GM12878 (cell line): ENCODE measurements around the gene STRN4. TPM values are rescaled to one million over a fixed set of nuclear protein-coding genes. Genes with fewer than 3 reads are reported as not detected.

Source experiments
- ATAC-seq: fragments of 200-7000 bp; cut with Tn5 transposase; 3 replicates; pipeline ENCODE4 v1.9.1; 2020; ENCODE audit warnings: mild to moderate bottlenecking, moderate library complexity
- BruUV-seq: library from RNA; stranded (reverse); fragments of 400-500 nt; replicated peaks from 2 replicates; lab custom pipeline; 2021; lab: Mats Ljungman, UMichigan
- CTCF ChIA-PET: fragments of 300-600 bp; sonication (Branson Sonifier 250); formaldehyde crosslinking; extraction: SDS; loops from one replicate; lab custom pipeline; 2021; ENCODE audit warnings: inconsistent platforms; lab: Yijun Ruan, JAX
- POLR2A ChIA-PET: fragments of 350-600 bp; formaldehyde crosslinking; extraction: SDS; loops from one replicate; lab custom pipeline; 2021; ENCODE audit warnings: inconsistent platforms; lab: Charles Lee
- RAD21 ChIA-PET: fragments of 300-600 bp; sonication (Branson Sonifier 250); formaldehyde crosslinking; loops from one replicate; lab custom pipeline; 2023; ENCODE audit warnings: antibody characterized with exemption; ENCODE audit not compliant: unreplicated experiment; lab: Charles Lee
- SMC1A ChIA-PET: fragments of 300-600 bp; sonication (Branson Sonifier 250); formaldehyde crosslinking; loops from one replicate; lab custom pipeline; 2023; ENCODE audit not compliant: unreplicated experiment, uncharacterized antibody; lab: Charles Lee
- DNase-seq: peaks from one replicate; pipeline ENCODE4 v3.0.0-alpha.2; 2011; ENCODE audit warnings: low read depth, low spot score
- FAIRE-seq: peaks from 3 replicates; lab custom pipeline; 2011; peaks lifted over from hg19 to GRCh38; lab: Jason Lieb, UNC
- H2AFZ ChIP-seq: 2 replicates; pipeline ENCODE4 v1.6.0; 2011; ENCODE audit warnings: low read depth, low read length, control low read depth; ENCODE audit not compliant: control insufficient read depth
- H3K27ac ChIP-seq: 2 replicates; pipeline ENCODE4 v1.5.1; 2011; ENCODE audit warnings: control low read depth; ENCODE audit not compliant: control insufficient read depth, insufficient read depth
- H3K27me3 ChIP-seq, 2 experiments: replicated peaks in 1 of 2; 2 replicates each; pipeline versions ENCODE4 v1.6.0 to v1.6.1; 2011; ENCODE audit warnings: low read length in 1 of 2; ENCODE audit not compliant: control insufficient read depth in 2 of 2, insufficient read depth in 2 of 2
- H3K36me3 ChIP-seq, 2 experiments: 2 replicates each; pipeline ENCODE4 v1.5.1; 2011; ENCODE audit warnings: low read length in 1 of 2; ENCODE audit not compliant: control insufficient read depth in 2 of 2, insufficient read depth in 2 of 2
- H3K4me1 ChIP-seq: 2 replicates; pipeline ENCODE4 v1.6.1; 2011; ENCODE audit warnings: mild to moderate bottlenecking, low read length, moderate library complexity, mixed read lengths; ENCODE audit not compliant: control insufficient read depth, insufficient read depth
- H3K4me2 ChIP-seq: 2 replicates; pipeline ENCODE4 v1.6.0; 2011; ENCODE audit warnings: control low read depth; ENCODE audit not compliant: control insufficient read depth, insufficient read depth
- H3K4me3 ChIP-seq: fragments of 200-600 bp; sonication (generic); 2 replicates; pipeline ENCODE4 v1.5.1; 2016
- H3K79me2 ChIP-seq: 2 replicates; pipeline ENCODE4 v1.6.0; 2011; ENCODE audit warnings: low read length; ENCODE audit not compliant: control insufficient read depth, insufficient read depth
- H3K9ac ChIP-seq: 2 replicates; pipeline ENCODE4 v1.8.0; 2011; ENCODE audit warnings: low read length, control low read depth, mixed read lengths; ENCODE audit not compliant: control insufficient read depth, insufficient read depth
- H3K9me3 ChIP-seq: replicated peaks from 3 replicates; pipeline ENCODE4 v1.5.1; 2011; ENCODE audit warnings: mild to moderate bottlenecking, low read length; ENCODE audit not compliant: control insufficient read depth, insufficient read depth
- H4K20me1 ChIP-seq: 2 replicates; pipeline ENCODE4 v1.6.0; 2011; ENCODE audit not compliant: control insufficient read depth, insufficient read depth
- ATF3 ChIP-seq: IDR thresholded peaks from 2 replicates; pipeline ENCODE4 v1.6.1; 2011; ENCODE audit warnings: low read depth, mild to moderate bottlenecking, low read length, moderate library complexity, borderline replicate concordance; ENCODE audit errors: extremely low read depth
- EGR1 ChIP-seq, 2 experiments: IDR thresholded peaks; 1 replicate in 1 of 2; 2 replicates in 1 of 2; pipeline ENCODE4 v1.6.1; 2011 to 2012; ENCODE audit warnings: low read depth in 2 of 2, low read length in 2 of 2, borderline replicate concordance in 1 of 2, mild to moderate bottlenecking in 1 of 2, moderate library complexity in 1 of 2
- EP300 ChIP-seq, 2 experiments: fragments of 150-350 bp in 1 of 2; IDR thresholded peaks; 2 replicates each; pipeline ENCODE4 v1.6.1; 2011 to 2012; ENCODE audit warnings: low read depth in 2 of 2, low read length in 2 of 2, borderline replicate concordance in 1 of 2, improper control_type of control experiment in 1 of 2, inconsistent platforms in 1 of 2; ENCODE audit not compliant: control insufficient read depth in 1 of 2
- GABPA ChIP-seq: IDR thresholded peaks from 2 replicates; pipeline ENCODE4 v1.6.1; 2014; ENCODE audit warnings: antibody characterized with exemption, low read depth, mild to moderate bottlenecking, inconsistent platforms
- NFYA ChIP-seq: IDR thresholded peaks from 2 replicates; pipeline ENCODE4 v1.6.1; 2011; ENCODE audit warnings: low read depth, mild to moderate bottlenecking, low read length, improper control_type of control experiment, borderline replicate concordance
- NR2C1 ChIP-seq: fragments of 450-650 bp; IDR thresholded peaks from 2 replicates; pipeline ENCODE4 v1.6.1; 2017; ENCODE audit warnings: antibody characterized with exemption, mild to moderate bottlenecking, moderate library complexity
- POLR2A ChIP-seq: IDR thresholded peaks from 2 replicates; pipeline ENCODE4 v1.6.1; 2011; ENCODE audit warnings: low read depth, mild to moderate bottlenecking, low read length
- STAT3 ChIP-seq: IDR thresholded peaks from 2 replicates; pipeline ENCODE4 v1.6.1; 2011; ENCODE audit warnings: low read depth, low read length, improper control_type of control experiment
- WGBS: methylation state at CpG from one replicate; pipeline ENCODE4 v1.1.6; 2016; ENCODE audit warnings: low lambda C conversion rate; ENCODE audit not compliant: insufficient replicate concordance, insufficient coverage; ENCODE audit errors: missing lambda C conversion rate; 5-methylcytosine and 5-hydroxymethylcytosine counted together
- in situ Hi-C: fragments of 300-500 bp; cut with MboI; formaldehyde crosslinking; loops from 9 replicates; pipeline ENCODE4 v1.14.3; 2018; ENCODE audit warnings: mixed read lengths
- intact Hi-C: fragments of 100-400 bp; cut with micrococcal nuclease; formaldehyde crosslinking; loops from one replicate; pipeline ENCODE4 v1.14.2; 2022; ENCODE audit not compliant: unreplicated experiment
- polyA plus RNA-seq, 11 experiments: library from polyadenylated mRNA; depleted of rRNA in 4 of 11; unstranded in 6 of 11; stranded (reverse) in 5 of 11; fragments of >200 nt; fragmentation: Nextera tagmentation in 4 of 11; fragmentation: Illumina TruSeq in 1 of 11; extraction: Ambion mirVana in 4 of 11; extraction: Trizol in 1 of 11; gene quantifications; 1 replicate in 1 of 11; 2 replicates in 10 of 11; pipeline versions ENCODE4 v1.2.1 to v1.2.3, GENCODE V29; 2011 to 2016; ENCODE audit warnings: inconsistent platforms in 2 of 11, missing spikeins in 2 of 11, low read depth in 1 of 11
- total RNA-seq, 4 experiments: library from RNA; depleted of rRNA in 3 of 4; stranded (reverse); fragments of >200 nt in 3 of 4; fragmentation: Illumina TruSeq in 1 of 4; extraction: Trizol in 1 of 4; gene quantifications; 2 replicates each; pipeline versions ENCODE4 v1.2.1 to v1.2.3, GENCODE V29; 2013 to 2021
- TF ChIP-seq, protein P1 (sequence below): fragments of 450-650 bp; IDR thresholded peaks from 2 replicates; pipeline ENCODE4 v1.6.1; 2018; ENCODE audit warnings: mild to moderate bottlenecking, low read depth, moderate library complexity; ENCODE audit not compliant: partially characterized antibody
- TF ChIP-seq, protein P2 (sequence below): fragments of 450-650 bp; IDR thresholded peaks from 2 replicates; pipeline ENCODE4 v1.6.1; 2017; ENCODE audit warnings: low read depth, mild to moderate bottlenecking, moderate library complexity
- TF ChIP-seq, protein P3 (sequence below): IDR thresholded peaks from 2 replicates; pipeline ENCODE4 v1.6.1; 2011; ENCODE audit warnings: borderline replicate concordance, low read depth, mild to moderate bottlenecking, moderate library complexity, mixed read lengths, low read length; ENCODE audit not compliant: insufficient read depth; ENCODE audit errors: extremely low read length

The STRN4 gene
- total and polyA plus RNA-seq, 10 of the 15 experiments (the other 5 are each of a cell fraction or from before 2014, with no cell fraction given), result 0.42 to 62.8 (median 22.5) TPM

- H3K9ac ChIP-seq, result no peak overlapping the region
These were observed 13.0 kb upstream of the STRN4 start for GRCh38 chr19:46759206-46759605.

GRCh38 chr19:46756544-46756888 lies 10.3 kb upstream of the STRN4 start:
- ATAC-seq, result no peak
- POLR2A ChIA-PET, result no interaction called here
- SMC1A ChIA-PET, result interaction anchor here (1.0 to 1.1 kb wide), 2 partner anchors 83 to 84 kb away, joined by 3 to 7 read pairs; no protein-coding TSS in a partner anchor
- TF ChIP-seq EGR1 (IDR thresholded peaks at IDR 0.05; ENCODE audit: borderline replicate concordance in 1 of 2, low read depth in 2 of 2, low read length in 2 of 2), result no peak
- no peak for TF ChIP-seq GABPA
- TF ChIP-seq EP300 (IDR thresholded peaks at IDR 0.05; ENCODE audit: borderline replicate concordance in 1 of 2, control insufficient read depth in 1 of 2, low read depth in 2 of 2, low read length in 2 of 2), result no peak
- TF ChIP-seq POLR2A, result no peak
- TF ChIP-seq, protein P1, sequence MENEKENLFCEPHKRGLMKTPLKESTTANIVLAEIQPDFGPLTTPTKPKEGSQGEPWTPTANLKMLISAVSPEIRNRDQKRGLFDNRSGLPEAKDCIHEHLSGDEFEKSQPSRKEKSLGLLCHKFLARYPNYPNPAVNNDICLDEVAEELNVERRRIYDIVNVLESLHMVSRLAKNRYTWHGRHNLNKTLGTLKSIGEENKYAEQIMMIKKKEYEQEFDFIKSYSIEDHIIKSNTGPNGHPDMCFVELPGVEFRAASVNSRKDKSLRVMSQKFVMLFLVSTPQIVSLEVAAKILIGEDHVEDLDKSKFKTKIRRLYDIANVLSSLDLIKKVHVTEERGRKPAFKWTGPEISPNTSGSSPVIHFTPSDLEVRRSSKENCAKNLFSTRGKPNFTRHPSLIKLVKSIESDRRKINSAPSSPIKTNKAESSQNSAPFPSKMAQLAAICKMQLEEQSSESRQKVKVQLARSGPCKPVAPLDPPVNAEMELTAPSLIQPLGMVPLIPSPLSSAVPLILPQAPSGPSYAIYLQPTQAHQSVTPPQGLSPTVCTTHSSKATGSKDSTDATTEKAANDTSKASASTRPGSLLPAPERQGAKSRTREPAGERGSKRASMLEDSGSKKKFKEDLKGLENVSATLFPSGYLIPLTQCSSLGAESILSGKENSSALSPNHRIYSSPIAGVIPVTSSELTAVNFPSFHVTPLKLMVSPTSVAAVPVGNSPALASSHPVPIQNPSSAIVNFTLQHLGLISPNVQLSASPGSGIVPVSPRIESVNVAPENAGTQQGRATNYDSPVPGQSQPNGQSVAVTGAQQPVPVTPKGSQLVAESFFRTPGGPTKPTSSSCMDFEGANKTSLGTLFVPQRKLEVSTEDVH, result no peak
- TF ChIP-seq, protein P2, sequence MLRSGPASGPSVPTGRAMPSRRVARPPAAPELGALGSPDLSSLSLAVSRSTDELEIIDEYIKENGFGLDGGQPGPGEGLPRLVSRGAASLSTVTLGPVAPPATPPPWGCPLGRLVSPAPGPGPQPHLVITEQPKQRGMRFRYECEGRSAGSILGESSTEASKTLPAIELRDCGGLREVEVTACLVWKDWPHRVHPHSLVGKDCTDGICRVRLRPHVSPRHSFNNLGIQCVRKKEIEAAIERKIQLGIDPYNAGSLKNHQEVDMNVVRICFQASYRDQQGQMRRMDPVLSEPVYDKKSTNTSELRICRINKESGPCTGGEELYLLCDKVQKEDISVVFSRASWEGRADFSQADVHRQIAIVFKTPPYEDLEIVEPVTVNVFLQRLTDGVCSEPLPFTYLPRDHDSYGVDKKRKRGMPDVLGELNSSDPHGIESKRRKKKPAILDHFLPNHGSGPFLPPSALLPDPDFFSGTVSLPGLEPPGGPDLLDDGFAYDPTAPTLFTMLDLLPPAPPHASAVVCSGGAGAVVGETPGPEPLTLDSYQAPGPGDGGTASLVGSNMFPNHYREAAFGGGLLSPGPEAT, result no peak
- no peak for TF ChIP-seq NR2C1

More at GRCh38 chr19:46759206-46759605, 13.0 kb upstream of the STRN4 start:
- TF ChIP-seq, protein P3, sequence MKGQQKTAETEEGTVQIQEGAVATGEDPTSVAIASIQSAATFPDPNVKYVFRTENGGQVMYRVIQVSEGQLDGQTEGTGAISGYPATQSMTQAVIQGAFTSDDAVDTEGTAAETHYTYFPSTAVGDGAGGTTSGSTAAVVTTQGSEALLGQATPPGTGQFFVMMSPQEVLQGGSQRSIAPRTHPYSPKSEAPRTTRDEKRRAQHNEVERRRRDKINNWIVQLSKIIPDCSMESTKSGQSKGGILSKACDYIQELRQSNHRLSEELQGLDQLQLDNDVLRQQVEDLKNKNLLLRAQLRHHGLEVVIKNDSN, result no peak
- TF ChIP-seq STAT3, result no peak
- no peak for TF ChIP-seq NFYA
- no peak for TF ChIP-seq ATF3
- ATAC-seq (no peak), DNase-seq (no peak), FAIRE-seq (no peak)
- intact Hi-C loops, result no loop called here
- Histone ChIP-seq H3K36me3 (no peaks in the 10 kb centered on the region; a peak in 1 of 4 replicates), H2AFZ (no peak overlapping the region), H3K27ac (no peak overlapping the region), H3K4me2 (no peak overlapping the region), H3K79me2 (no peaks in the 10 kb centered on the region), H4K20me1 (no peaks in the 10 kb centered on the region), H3K4me1 (no peaks in the 10 kb centered on the region), H3K9me3 (no peaks in the 10 kb centered on the region), H3K4me3 (no peak overlapping the region), H3K27me3 (no peaks in the 10 kb centered on the region)
- ChIA-PET POLR2A (no interaction called here), RAD21 (interaction anchor here (0.7 to 2.6 kb wide), 3 partner anchors 33 to 82 kb away, joined by 3 to 41 read pairs (median 14); no protein-coding TSS in a partner anchor), SMC1A (interaction anchor here (1.4 to 2.0 kb wide), 3 partner anchors 22 to 88 kb away, joined by 4 to 6 read pairs (median 4); no protein-coding TSS in a partner anchor), CTCF (interaction anchor here (0.8 to 6.5 kb wide), 4 partner anchors 68 to 233 kb away, joined by 3 to 133 read pairs (median 6); partner anchors contain the start of gene DACT3)
- in situ Hi-C loops, result no loop called here
- WGBS, result 78% methylated on average over 6 of the region's 6 CpGs
- no TSS peak for BruUV-seq

More at GRCh38 chr19:46756544-46756888, 10.3 kb upstream of the STRN4 start:
- Histone ChIP-seq H3K9me3 (no peaks in the 10 kb centered on the region), H3K4me1 (no peaks in the 10 kb centered on the region), H3K4me2 (no peak overlapping the region), H3K4me3 (no peak overlapping the region), H4K20me1 (no peaks in the 10 kb centered on the region; the same call in 1 of the 2 replicates), H3K79me2 (no peaks in the 10 kb centered on the region), H3K27me3 (no peaks in the 10 kb centered on the region), H3K9ac (no peak overlapping the region), H3K36me3 (no peaks in the 10 kb centered on the region; a peak in 1 of 4 replicates), H2AFZ (no peak overlapping the region), H3K27ac (no peak overlapping the region)
- intact Hi-C loops, result no loop called here
- CTCF ChIA-PET, result interaction anchor here (0.6 to 6.5 kb wide), 6 partner anchors 9 to 86 kb away, joined by 3 to 133 read pairs (median 4); no protein-coding TSS in a partner anchor
- RAD21 ChIA-PET, result no interaction called here
- in situ Hi-C loops, result no loop called here
- 79% methylated on average over 28 of the region's 30 CpGs for WGBS
- BruUV-seq, result no TSS peak
- DNase-seq (no peak), FAIRE-seq (no peak)
